Lung (tissue), 12 donors: Measurements from ENCODE around the gene DNAJC11. TPM values are rescaled to one million over a fixed set of nuclear protein-coding genes. Genes with fewer than 3 reads are reported as not detected.

Source experiments
- ATAC-seq: fragments of 200-7000 bp; cut with Tn5 transposase; one replicate; pipeline ENCODE4 v1.9.1; 2020; ENCODE audit warnings: moderate number of reproducible peaks; ENCODE audit not compliant: insufficient read depth, low FRiP score
- DNase-seq, 3 donors: peaks; one replicate each; pipeline ENCODE4 v3.0.0-alpha.2; 2013 to 2017
- H3K27ac ChIP-seq, 2 donors: one replicate each; pipeline ENCODE4 v1.5.1; 2013; ENCODE audit warnings: mild to moderate bottlenecking in 2 of 2, moderate library complexity in 2 of 2, control low read depth in 1 of 2, inconsistent platforms in 1 of 2, low read depth in 1 of 2, low read length in 1 of 2
- H3K27me3 ChIP-seq, 3 donors: one replicate each; pipeline ENCODE4 v1.5.1; 2013; ENCODE audit warnings: low read length in 2 of 3; ENCODE audit not compliant: control insufficient read depth in 3 of 3, insufficient read depth in 3 of 3
- H3K36me3 ChIP-seq, 4 donors: one replicate each; pipeline ENCODE4 v1.5.1; 2013; ENCODE audit warnings: low read length in 4 of 4, mild to moderate bottlenecking in 1 of 4, moderate library complexity in 1 of 4; ENCODE audit not compliant: control insufficient read depth in 4 of 4, insufficient read depth in 4 of 4
- H3K4me1 ChIP-seq, 5 donors: one replicate each; pipeline ENCODE4 v1.5.1; 2013; ENCODE audit warnings: low read length in 5 of 5, mild to moderate bottlenecking in 2 of 5, moderate library complexity in 1 of 5; ENCODE audit not compliant: control insufficient read depth in 5 of 5, insufficient read depth in 5 of 5
- H3K4me3 ChIP-seq: one replicate; pipeline ENCODE4 v1.5.1; 2013; ENCODE audit warnings: mild to moderate bottlenecking, control low read depth, moderate library complexity
- H3K9ac ChIP-seq, 2 donors: one replicate each; pipeline ENCODE4 v1.5.1; 2013; ENCODE audit warnings: low read length in 2 of 2, control low read depth in 1 of 2; ENCODE audit not compliant: insufficient read depth in 1 of 2
- H3K9me3 ChIP-seq, 4 donors: one replicate each; pipeline ENCODE4 v1.5.1; 2013; ENCODE audit warnings: low read length in 3 of 4, mild to moderate bottlenecking in 1 of 4, moderate library complexity in 1 of 4; ENCODE audit not compliant: control insufficient read depth in 4 of 4, insufficient read depth in 3 of 4
- CTCF ChIP-seq: IDR thresholded peaks from 2 replicates; pipeline ENCODE4 v1.5.1; 2012; ENCODE audit warnings: mild to moderate bottlenecking; ENCODE audit errors: control extremely low read depth, extremely low read depth
- WGBS, 2 donors: extraction: QIAGEN DNeasy Blood & Tissue Kit; methylation state at CpG; one replicate each; pipeline ENCODE4 v1.1.7; 2013; 5-methylcytosine and 5-hydroxymethylcytosine counted together
- polyA plus RNA-seq, 2 donors: library from polyadenylated mRNA; stranded (reverse); fragments of 200-250 nt; gene quantifications; one replicate each; pipeline ENCODE4 v1.2.1, GENCODE V29; 2013
- total RNA-seq, 2 donors: library from RNA; depleted of rRNA in 1 of 2; stranded (reverse); fragments of >200 nt in 1 of 2; gene quantifications; one replicate each; pipeline ENCODE4 v1.2.1, GENCODE V29; 2014 to 2021
- donor health status: control.
- donor health status: control.
- donor health status: Bipolar disorder and iron deficiency.
- donor health status: healthy.
- donor health status: DM: yes; HTN: yes; CAD: no.

DNAJC11 gene
- total and polyA plus RNA-seq, 4 donors, result 18.6 to 43.0 (median 30.4) TPM

DNA sequence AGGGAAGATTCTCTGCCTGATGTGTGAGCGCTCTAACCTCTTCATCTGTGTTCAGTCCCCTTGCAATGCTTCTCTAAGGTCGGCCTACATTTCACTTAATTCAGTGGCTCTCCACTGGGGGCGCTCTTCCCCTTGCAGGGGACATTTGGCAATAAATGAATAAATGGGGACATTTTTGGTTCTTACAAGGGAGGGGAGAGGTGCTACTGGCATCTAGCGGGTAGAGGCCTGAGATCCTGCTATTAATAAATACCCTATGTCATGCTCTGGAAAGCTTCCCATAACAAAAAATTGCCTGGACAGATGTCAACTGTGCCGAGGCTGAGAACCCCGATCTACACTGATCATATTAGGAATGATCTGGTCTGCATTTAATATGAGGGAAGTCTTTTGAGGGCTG is 25.9 kb upstream of the DNAJC11 start:
- Histone ChIP-seq H3K4me1 (no peaks in the 10 kb centered on the region), H3K27ac (no peak overlapping the region), H3K4me3 (no peak overlapping the region), H3K9me3 (no peaks in the 10 kb centered on the region), H3K36me3 (no peaks in the 10 kb centered on the region), H3K27me3 (peaks cover 1 to 18% (median 2%) of the 10 kb centered on the region in 3 donors), H3K9ac (no peak overlapping the region)
- ATAC-seq (no peak), DNase-seq (peak; percentile 34 to 47 (median 38))
- WGBS, 2 donors, result 35 to 39% methylated on average over 6 of the region's 6 CpGs
- TF ChIP-seq CTCF, result peak; percentile 63

DNA sequence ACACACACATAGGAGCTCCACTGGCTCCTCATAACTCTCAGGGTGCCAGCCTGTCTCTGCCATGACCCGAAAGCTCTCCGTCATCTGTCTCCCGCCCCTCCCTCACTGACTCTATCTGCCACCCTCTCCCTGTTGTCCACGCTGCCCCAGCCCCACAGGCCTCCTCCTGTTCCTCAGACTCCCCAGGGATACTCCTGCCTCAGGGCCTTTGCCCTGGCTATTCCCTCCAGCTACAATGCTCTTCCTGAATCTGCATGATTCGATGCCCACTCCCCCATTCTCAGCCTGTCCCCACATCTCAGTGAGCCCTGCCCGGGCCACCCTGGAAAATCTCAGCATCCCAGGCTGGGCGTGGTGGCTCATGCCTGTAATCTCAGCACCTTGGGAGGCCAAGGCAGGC is 24.6 kb upstream of the DNAJC11 start:
- no peak for TF ChIP-seq CTCF
- 93% methylated on average over 7 of the region's 7 CpGs for WGBS, 2 donors
- H3K9me3 ChIP-seq, result no peaks in the 10 kb centered on the region
- H3K27ac ChIP-seq, result no peak overlapping the region
- no peaks in the 10 kb centered on the region for H3K36me3 ChIP-seq
- H3K4me1 ChIP-seq, result no peaks in the 10 kb centered on the region
- no peak overlapping the region for H3K9ac ChIP-seq
- peaks cover 2 to 18% (median 3%) of the 10 kb centered on the region in 3 donors for H3K27me3 ChIP-seq
- no peak for DNase-seq
- no peak overlapping the region for H3K4me3 ChIP-seq
- ATAC-seq, result no peak

GRCh38 chr1:6724517-6725141 is 23.0 kb upstream of the DNAJC11 start:
- Histone ChIP-seq H3K4me3 (no peak overlapping the region), H3K36me3 (no peaks in the 10 kb centered on the region), H3K9me3 (no peaks in the 10 kb centered on the region), H3K9ac (no peak overlapping the region), H3K27ac (no peak overlapping the region), H3K27me3 (peaks cover 0 to 12% (median 3%) of the 10 kb centered on the region in 3 donors), H3K4me1 (no peaks in the 10 kb centered on the region)
- DNase-seq (no peak), ATAC-seq (no peak)
- 71 to 82% methylated on average over 9 of the region's 9 CpGs for WGBS, 2 donors
- no peak for TF ChIP-seq CTCF
